ENCODE results near the gene RAD51B. TPM values are rescaled to one million over a fixed set of nuclear protein-coding genes. Genes with fewer than 3 reads are reported as not detected.
A peak's percentile ranks its signal among the peaks of the same experiment; 100 is the strongest.

The RAD51B gene
- total RNA-seq, 2 experiments from 2014 or later, result 27.4 to 31.6 TPM

GRCh38 chr14:68268197-68268596 is 448.6 kb downstream of the RAD51B start:
- H3K4me3 Mint-ChIP-seq, result peak overlapping the region; percentile 32
- H3K27me3 Mint-ChIP-seq, result no peaks in the 10 kb centered on the region
- H3K9me3 Mint-ChIP-seq, result no peaks in the 10 kb centered on the region
- H3K36me3 Mint-ChIP-seq, result peaks cover 3% of the 10 kb centered on the region
- peak overlapping the region; percentile 86 for H3K27ac Mint-ChIP-seq
- H3K4me1 Mint-ChIP-seq, result peaks cover 58% of the 10 kb centered on the region
- DNase-seq, result no peak

GRCh38 chr14:68268719-68269118 is 449.1 kb downstream of the RAD51B start:
- H3K4me1 Mint-ChIP-seq, result peaks cover 59% of the 10 kb centered on the region
- H3K36me3 Mint-ChIP-seq, result peaks cover 3% of the 10 kb centered on the region
- H3K27me3 Mint-ChIP-seq, result no peaks in the 10 kb centered on the region
- H3K9me3 Mint-ChIP-seq, result no peaks in the 10 kb centered on the region
- H3K4me3 Mint-ChIP-seq, result peak overlapping the region; percentile 32
- H3K27ac Mint-ChIP-seq, result peak overlapping the region; percentile 86
- no peak for DNase-seq

GRCh38 chr14:68269136-68269927 is 449.8 kb downstream of the RAD51B start:
- Mint-ChIP-seq H3K4me1 (peaks cover 60% of the 10 kb centered on the region), H3K9me3 (no peaks in the 10 kb centered on the region), H3K4me3 (no peak overlapping the region), H3K27ac (peak overlapping the region; percentile 86), H3K36me3 (peaks cover 3% of the 10 kb centered on the region), H3K27me3 (no peaks in the 10 kb centered on the region)
- no peak for DNase-seq

DNA sequence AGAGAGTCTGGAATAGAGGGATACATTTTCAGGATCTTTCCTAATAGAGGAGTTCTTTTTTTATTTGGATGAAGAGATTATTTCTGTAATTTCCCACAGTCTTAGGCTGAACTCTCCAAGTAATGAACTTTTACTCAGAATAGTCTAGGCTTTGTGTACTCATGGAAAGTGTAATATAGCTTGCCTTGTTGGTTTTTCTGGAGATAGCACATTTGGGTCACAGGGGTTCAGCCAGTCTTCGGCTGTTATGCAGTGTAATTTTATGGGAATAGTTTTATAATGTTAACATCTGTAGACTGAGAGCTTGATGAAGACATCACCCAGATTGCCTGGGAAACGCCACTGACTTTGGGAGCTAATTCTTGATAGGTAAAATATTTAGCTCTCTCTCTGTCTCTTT is 450.8 kb downstream of the RAD51B start:
- H3K27me3 Mint-ChIP-seq, result no peaks in the 10 kb centered on the region
- H3K36me3 Mint-ChIP-seq, result peaks cover 3% of the 10 kb centered on the region
- peaks cover 64% of the 10 kb centered on the region for H3K4me1 Mint-ChIP-seq
- no peak overlapping the region for H3K27ac Mint-ChIP-seq
- H3K9me3 Mint-ChIP-seq, result no peaks in the 10 kb centered on the region
- no peak for DNase-seq
- H3K4me3 Mint-ChIP-seq, result no peak overlapping the region

DNA sequence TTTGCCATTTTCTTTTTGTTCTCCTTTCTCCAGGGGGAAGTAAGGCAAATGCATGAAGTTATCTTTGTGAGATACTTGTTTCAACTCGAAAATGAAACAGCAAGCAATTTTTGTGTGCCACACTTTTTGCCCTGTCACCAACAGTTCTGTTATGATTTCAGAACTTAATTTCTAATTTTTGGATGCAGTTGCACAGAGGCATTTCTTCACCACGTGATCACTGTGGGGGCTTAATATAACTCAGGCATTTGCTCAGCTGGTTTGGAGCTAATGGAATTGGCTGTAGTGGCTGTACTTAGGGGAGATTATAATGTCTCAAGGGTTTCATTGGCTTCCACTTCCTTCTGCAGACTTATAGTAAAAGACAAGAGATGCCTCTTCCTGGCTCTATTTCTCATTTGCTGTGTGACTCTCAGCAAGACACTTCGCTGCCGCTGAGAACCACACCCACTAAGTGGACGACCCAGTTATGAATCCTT is 452.4 kb downstream of the RAD51B start:
- H3K4me3 Mint-ChIP-seq, result no peak overlapping the region
- no peaks in the 10 kb centered on the region for H3K9me3 Mint-ChIP-seq
- peaks cover 75% of the 10 kb centered on the region for H3K4me1 Mint-ChIP-seq
- no peaks in the 10 kb centered on the region for H3K27me3 Mint-ChIP-seq
- H3K27ac Mint-ChIP-seq, result no peak overlapping the region
- peaks cover 7% of the 10 kb centered on the region for H3K36me3 Mint-ChIP-seq
- DNase-seq, result no peak

- H3K27me3 Mint-ChIP-seq, result no peaks in the 10 kb centered on the region
- H3K4me3 Mint-ChIP-seq, result no peak overlapping the region
- no peak for DNase-seq
- H3K36me3 Mint-ChIP-seq, result peaks cover 7% of the 10 kb centered on the region
- no peak overlapping the region for H3K27ac Mint-ChIP-seq
- H3K9me3 Mint-ChIP-seq, result no peaks in the 10 kb centered on the region
- peaks cover 63% of the 10 kb centered on the region for H3K4me1 Mint-ChIP-seq
Observed at GRCh38 chr14:68273413-68273812, 453.8 kb downstream of the RAD51B start.

- no peak for DNase-seq
- H3K4me3 Mint-ChIP-seq, result no peak overlapping the region
- peaks cover 6% of the 10 kb centered on the region for H3K36me3 Mint-ChIP-seq
- no peaks in the 10 kb centered on the region for H3K27me3 Mint-ChIP-seq
- H3K9me3 Mint-ChIP-seq, result no peaks in the 10 kb centered on the region
- H3K4me1 Mint-ChIP-seq, result peaks cover 60% of the 10 kb centered on the region
- peak overlapping the region; percentile 89 for H3K27ac Mint-ChIP-seq
Observed at GRCh38 chr14:68274725-68275124, 455.1 kb downstream of the RAD51B start.

DNA sequence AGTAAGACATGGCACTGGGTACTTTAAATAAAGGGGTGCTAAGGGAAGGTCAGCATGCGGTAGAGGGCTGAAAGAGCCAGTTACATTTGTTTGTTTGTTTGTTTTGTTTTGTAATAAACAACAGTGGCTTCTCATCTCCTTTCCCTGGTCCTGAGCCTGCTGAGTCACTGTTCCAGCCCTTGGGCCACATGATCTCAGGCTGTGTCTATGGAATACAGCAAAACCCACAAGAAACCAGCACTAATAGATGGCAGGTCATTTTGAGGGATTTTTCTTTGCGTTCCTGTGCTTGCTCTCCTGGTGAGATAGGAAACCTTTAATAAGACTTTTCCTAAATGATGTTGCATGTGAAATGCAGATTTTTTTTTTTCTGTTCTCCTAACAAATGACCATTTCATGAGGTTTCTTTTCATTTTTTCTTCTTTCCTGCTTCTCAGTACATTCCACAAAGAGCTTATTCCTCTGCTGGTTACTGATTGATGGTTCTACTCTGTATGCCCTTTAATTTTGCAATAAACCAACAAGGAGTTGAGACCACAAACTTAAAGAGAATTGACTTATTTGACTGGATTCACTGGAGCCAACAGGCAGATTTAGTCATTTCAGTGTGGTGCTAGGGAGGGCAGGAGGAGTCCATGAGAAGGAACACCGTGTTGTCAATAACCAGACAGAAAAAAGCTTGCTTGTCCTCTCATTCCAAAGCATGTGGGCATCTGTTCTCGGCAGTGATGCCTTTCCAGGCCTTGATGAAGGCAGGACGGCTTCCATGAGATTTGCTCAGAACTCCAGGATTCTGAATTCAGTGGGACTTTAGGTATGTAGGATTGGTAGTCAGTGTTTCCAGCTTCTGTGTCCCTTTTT is 459.2 kb downstream of the RAD51B start:
- peak overlapping the region; percentile 31 for H3K27ac Mint-ChIP-seq
- H3K4me3 Mint-ChIP-seq, result no peak overlapping the region
- peaks cover 6% of the 10 kb centered on the region for H3K36me3 Mint-ChIP-seq
- DNase-seq, result no peak
- no peaks in the 10 kb centered on the region for H3K27me3 Mint-ChIP-seq
- peaks cover 67% of the 10 kb centered on the region for H3K4me1 Mint-ChIP-seq
- no peaks in the 10 kb centered on the region for H3K9me3 Mint-ChIP-seq

GRCh38 chr14:68279437-68279720 is 459.8 kb downstream of the RAD51B start:
- no peak for DNase-seq
- no peaks in the 10 kb centered on the region for H3K27me3 Mint-ChIP-seq

GRCh38 chr14:68279777-68280233 is 460.2 kb downstream of the RAD51B start:
- Mint-ChIP-seq H3K4me1 (peaks cover 70% of the 10 kb centered on the region), H3K36me3 (peaks cover 7% of the 10 kb centered on the region), H3K4me3 (peak overlapping the region; percentile 14), H3K27me3 (no peaks in the 10 kb centered on the region), H3K9me3 (no peaks in the 10 kb centered on the region), H3K27ac (peak overlapping the region; percentile 48)
- no peak for DNase-seq

More at GRCh38 chr14:68279437-68279720, 459.8 kb downstream of the RAD51B start:
- Mint-ChIP-seq H3K4me3 (no peak overlapping the region), H3K36me3 (peaks cover 6% of the 10 kb centered on the region), H3K4me1 (peaks cover 69% of the 10 kb centered on the region), H3K9me3 (no peaks in the 10 kb centered on the region), H3K27ac (peak overlapping the region; percentile 31)

DNA sequence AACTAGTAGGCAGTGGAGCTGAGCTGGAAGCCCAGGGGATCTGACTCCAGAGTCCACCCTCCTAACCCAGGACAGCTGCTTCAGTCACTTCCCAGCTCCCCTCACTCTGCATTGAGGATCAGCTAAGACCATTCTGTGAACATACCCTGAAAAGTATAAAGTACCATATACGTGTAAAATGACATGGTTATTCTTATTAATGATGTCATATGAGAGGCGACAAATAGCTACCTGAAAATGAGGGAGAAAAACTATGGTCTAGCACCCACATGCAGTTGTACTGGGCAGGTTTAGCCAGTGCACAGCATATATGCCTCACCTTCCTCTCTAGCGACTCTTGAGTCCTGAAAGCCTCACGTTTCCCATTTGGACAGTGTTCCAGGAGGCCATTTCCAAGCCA is 461.9 kb downstream of the RAD51B start:
- peak overlapping the region; percentile 71 for H3K27ac Mint-ChIP-seq
- DNase-seq, result no peak
- peaks cover 71% of the 10 kb centered on the region for H3K4me1 Mint-ChIP-seq
- H3K4me3 Mint-ChIP-seq, result no peak overlapping the region
- peaks cover 5% of the 10 kb centered on the region for H3K9me3 Mint-ChIP-seq
- peaks cover 13% of the 10 kb centered on the region for H3K36me3 Mint-ChIP-seq
- H3K27me3 Mint-ChIP-seq, result no peaks in the 10 kb centered on the region

DNA sequence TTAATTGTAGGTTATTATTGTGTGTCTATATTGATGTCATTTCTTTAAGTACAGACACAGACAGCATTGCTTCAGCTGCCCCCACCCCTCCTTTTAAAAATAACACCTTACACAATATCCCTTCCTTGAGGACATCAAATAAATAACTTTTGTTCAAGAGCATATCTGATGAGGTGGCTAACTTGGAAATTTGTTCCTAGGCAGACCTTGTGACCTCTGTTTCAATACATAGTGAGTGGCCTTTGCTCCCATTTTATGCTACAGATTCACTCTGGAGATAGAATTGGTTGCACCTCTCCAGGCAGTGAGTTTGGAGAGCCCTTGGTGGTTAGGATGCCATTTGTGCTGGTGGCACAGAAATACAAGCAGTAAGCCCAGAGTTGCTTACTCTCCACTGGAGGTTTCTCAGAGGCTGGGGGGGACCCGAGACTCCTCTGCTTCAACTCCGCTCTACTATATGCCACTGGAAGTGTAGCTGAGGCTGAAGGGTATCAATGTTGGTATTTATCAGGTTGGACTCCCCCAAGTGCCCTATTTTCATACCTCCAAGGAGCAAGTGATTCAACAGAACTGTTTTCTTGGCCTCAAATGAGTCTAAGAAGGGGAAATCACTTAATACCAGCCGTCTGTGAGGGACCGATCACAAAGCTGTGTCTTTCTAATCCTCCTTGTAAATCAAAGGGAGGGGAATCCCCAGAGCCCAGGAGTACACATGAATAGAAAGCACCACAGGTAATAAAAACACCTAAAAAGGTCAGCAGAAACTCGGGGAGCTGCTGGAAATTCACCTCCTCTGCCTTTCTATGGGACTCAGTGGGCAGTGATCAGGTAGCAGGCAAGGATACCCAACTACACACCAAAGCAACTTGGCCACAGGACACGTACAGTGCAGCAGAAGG is 463.1 kb downstream of the RAD51B start:
- DNase-seq, result peak; percentile 37
- H3K4me3 Mint-ChIP-seq, result peak overlapping the region; percentile 54

DNA sequence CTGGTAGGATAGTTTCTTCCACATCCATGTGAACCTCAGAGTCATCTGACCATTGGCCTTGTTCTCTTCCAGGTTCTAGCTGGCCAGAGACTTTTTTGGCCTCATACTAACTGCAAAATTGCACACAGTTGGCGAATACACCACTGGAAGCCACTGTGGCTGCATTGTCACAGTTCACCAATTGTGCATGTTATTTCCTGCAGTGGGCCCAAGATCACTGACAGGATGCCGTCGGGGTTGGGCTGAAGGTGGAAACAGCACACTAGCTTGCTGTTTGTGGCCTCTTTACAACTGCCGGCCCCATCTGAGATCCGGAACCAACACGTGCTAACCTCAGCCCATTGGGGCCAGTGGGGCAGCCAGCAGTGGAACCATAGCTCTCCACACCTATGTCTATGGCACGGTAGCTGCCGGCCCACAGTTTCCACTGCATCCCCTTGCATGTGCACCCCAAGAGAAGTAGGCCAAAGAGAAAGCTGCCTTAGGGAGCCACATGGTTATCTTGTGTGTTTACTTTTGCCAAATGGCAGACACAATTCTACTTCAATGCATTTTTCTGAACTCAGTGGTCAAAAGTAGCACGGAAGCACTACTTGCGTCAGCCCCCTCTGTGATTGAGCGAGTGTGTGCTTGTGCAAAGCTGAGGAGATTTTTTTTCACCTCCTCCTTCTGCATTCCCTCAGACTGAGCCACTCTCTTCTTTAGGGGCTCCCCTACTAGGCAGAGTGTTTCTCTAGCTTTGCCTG is 464.0 kb downstream of the RAD51B start:
- peak overlapping the region; percentile 54 for H3K4me3 Mint-ChIP-seq
- peak overlapping the region; percentile 96 for H3K27ac Mint-ChIP-seq
- H3K27me3 Mint-ChIP-seq, result no peaks in the 10 kb centered on the region
- H3K36me3 Mint-ChIP-seq, result peaks cover 13% of the 10 kb centered on the region
- H3K4me1 Mint-ChIP-seq, result peaks cover 85% of the 10 kb centered on the region
- DNase-seq, result peak; percentile 60
- H3K9me3 Mint-ChIP-seq, result peaks cover 5% of the 10 kb centered on the region

More for the DNA sequence above, 463.1 kb downstream of the RAD51B start:
- no peaks in the 10 kb centered on the region for H3K27me3 Mint-ChIP-seq
- peaks cover 79% of the 10 kb centered on the region for H3K4me1 Mint-ChIP-seq
- peaks cover 13% of the 10 kb centered on the region for H3K36me3 Mint-ChIP-seq
- H3K27ac Mint-ChIP-seq, result peak overlapping the region; percentile 96
- peaks cover 5% of the 10 kb centered on the region for H3K9me3 Mint-ChIP-seq

- Mint-ChIP-seq H3K27me3 (no peaks in the 10 kb centered on the region), H3K4me1 (peaks cover 80% of the 10 kb centered on the region), H3K27ac (peak overlapping the region; percentile 96), H3K36me3 (peaks cover 13% of the 10 kb centered on the region), H3K9me3 (peaks cover 5% of the 10 kb centered on the region), H3K4me3 (no peak overlapping the region)
- DNase-seq, result no peak
Observed at GRCh38 chr14:68284333-68284732, 464.8 kb downstream of the RAD51B start.
